Nephron (organoid): Measurements from ENCODE around the gene TTC19.

ENCODE experiments used
- H3K27ac Mint-ChIP-seq, 3 experiments: 2 replicates each; pipeline ENCODE4 v1.8.0; 2020; ENCODE audit warnings: mixed read lengths in 3 of 3, mild to moderate bottlenecking in 2 of 3, moderate library complexity in 1 of 3
- H3K27me3 Mint-ChIP-seq: 2 replicates; pipeline ENCODE4 v1.8.0; 2021; ENCODE audit warnings: low read depth, mild to moderate bottlenecking, moderate library complexity, mixed read lengths
- H3K36me3 Mint-ChIP-seq: 2 replicates; pipeline ENCODE4 v1.8.0; 2020; ENCODE audit warnings: low read depth, mixed read lengths
- H3K4me1 Mint-ChIP-seq: 2 replicates; pipeline ENCODE4 v1.8.0; 2020; ENCODE audit warnings: mixed read lengths
- H3K4me3 Mint-ChIP-seq, 3 experiments: 2 replicates each; pipeline ENCODE4 v1.8.0; 2020; ENCODE audit warnings: mild to moderate bottlenecking in 3 of 3, mixed read lengths in 3 of 3, moderate library complexity in 2 of 3
- H3K9me3 Mint-ChIP-seq: 2 replicates; pipeline ENCODE4 v1.8.0; 2020; ENCODE audit warnings: mixed read lengths
- CTCF ChIP-seq, 3 experiments: fragments of 200-600 bp; sonication (generic); IDR thresholded peaks; one replicate each; pipeline ENCODE4 v1.5.0; 2021; ENCODE audit warnings: antibody characterized with exemption in 3 of 3; ENCODE audit not compliant: unreplicated experiment in 3 of 3

Gene TTC19

DNA sequence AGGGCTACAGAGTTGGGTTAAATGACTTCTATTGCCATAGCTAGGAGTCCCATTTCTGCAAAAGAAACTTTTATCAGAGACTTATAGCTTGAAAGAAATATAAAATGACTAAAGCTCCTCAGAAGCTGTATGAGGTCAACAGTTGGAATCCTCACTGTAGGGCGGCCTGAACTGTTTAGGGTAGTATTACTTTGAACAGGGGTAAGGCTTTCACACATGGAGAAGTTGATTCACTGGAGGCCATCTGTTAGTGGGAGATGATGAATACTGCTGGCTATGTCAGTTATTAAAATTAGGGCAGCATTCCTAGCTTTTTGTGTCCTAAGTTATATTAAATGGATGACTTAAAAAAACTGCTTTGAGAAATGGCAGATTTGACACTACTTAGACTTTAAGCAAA is 6.0 kb downstream of the TTC19 start:
- peaks cover 15% of the 10 kb centered on the region for H3K4me1 Mint-ChIP-seq

GRCh38 chr17:16007439-16007838 is 7.8 kb downstream of the TTC19 start:
- H3K9me3 Mint-ChIP-seq: no peaks in the 10 kb centered on the region
- H3K36me3 Mint-ChIP-seq: peaks cover 84% of the 10 kb centered on the region
- no peak for TF ChIP-seq CTCF (IDR thresholded peaks at IDR 0.05; ENCODE audit: unreplicated experiment in 3 of 3)
- no peak overlapping the region for H3K4me3 Mint-ChIP-seq
- no peaks in the 10 kb centered on the region for H3K27me3 Mint-ChIP-seq
- H3K4me1 Mint-ChIP-seq: no peaks in the 10 kb centered on the region
- no peak overlapping the region for H3K27ac Mint-ChIP-seq

More for the DNA sequence above, 6.0 kb downstream of the TTC19 start:
- H3K36me3 Mint-ChIP-seq: peaks cover 87% of the 10 kb centered on the region
- H3K27ac Mint-ChIP-seq: no peak overlapping the region
- H3K4me3 Mint-ChIP-seq: no peak overlapping the region
- TF ChIP-seq CTCF (IDR thresholded peaks at IDR 0.05; ENCODE audit: unreplicated experiment in 3 of 3): no peak
- peaks cover 4% of the 10 kb centered on the region for H3K9me3 Mint-ChIP-seq
- H3K27me3 Mint-ChIP-seq: no peaks in the 10 kb centered on the region

- H3K36me3 Mint-ChIP-seq: peaks cover 56% of the 10 kb centered on the region
- H3K4me1 Mint-ChIP-seq: no peaks in the 10 kb centered on the region
- no peaks in the 10 kb centered on the region for H3K27me3 Mint-ChIP-seq
- H3K27ac Mint-ChIP-seq: no peak overlapping the region
- no peak overlapping the region for H3K4me3 Mint-ChIP-seq
- TF ChIP-seq CTCF (IDR thresholded peaks at IDR 0.05; ENCODE audit: unreplicated experiment in 3 of 3): peak; percentile 36 to 54 (median 39)
- no peaks in the 10 kb centered on the region for H3K9me3 Mint-ChIP-seq
Measured at GRCh38 chr17:16013943-16014407, 14.4 kb downstream of the TTC19 start.

DNA sequence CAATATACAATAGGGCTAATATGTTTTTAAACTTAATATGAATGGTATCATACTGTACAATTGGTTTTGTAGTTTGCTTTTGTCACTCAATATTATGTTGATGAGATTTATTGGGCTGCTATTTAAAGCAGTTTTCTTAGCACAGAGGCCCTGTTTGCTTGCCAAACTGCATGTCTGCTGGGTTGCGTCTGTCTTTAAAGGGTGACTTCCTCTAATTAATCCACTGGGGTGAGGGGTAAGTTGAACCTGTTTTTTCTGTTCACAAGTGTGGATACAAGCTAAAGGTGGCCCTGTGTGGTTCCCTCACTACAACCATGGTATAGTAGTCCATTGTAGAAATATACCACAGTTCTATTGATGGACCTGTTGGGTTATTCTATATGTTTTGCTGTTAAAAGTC is 19.7 kb downstream of the TTC19 start:
- H3K4me1 Mint-ChIP-seq: no peaks in the 10 kb centered on the region
- no peak overlapping the region for H3K27ac Mint-ChIP-seq
- peaks cover 65% of the 10 kb centered on the region for H3K36me3 Mint-ChIP-seq
- no peaks in the 10 kb centered on the region for H3K27me3 Mint-ChIP-seq
- TF ChIP-seq CTCF (IDR thresholded peaks at IDR 0.05; ENCODE audit: unreplicated experiment in 3 of 3): no peak
- H3K4me3 Mint-ChIP-seq: no peak overlapping the region
- no peaks in the 10 kb centered on the region for H3K9me3 Mint-ChIP-seq

DNA sequence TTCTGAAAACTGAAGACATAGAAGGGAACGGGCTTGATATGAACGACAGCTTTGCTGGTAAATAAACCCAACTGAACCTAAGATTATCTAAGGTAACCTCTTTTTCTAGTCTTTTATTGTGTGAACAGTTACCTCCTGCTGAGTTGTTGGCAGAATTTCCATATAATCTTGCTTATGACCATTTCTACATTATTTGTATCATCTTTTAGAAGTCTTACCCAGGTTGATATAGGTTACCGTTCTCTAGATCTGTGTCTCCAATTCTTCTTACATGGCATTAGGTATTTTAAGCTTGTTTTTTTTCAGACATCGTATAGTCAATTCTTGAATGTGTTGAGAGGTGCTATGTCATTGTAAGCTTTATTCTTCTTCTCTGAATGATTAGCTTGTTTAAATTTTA is 24.3 kb downstream of the TTC19 start:
- Mint-ChIP-seq H3K4me1 (no peaks in the 10 kb centered on the region), H3K27me3 (no peaks in the 10 kb centered on the region), H3K36me3 (peaks cover 78% of the 10 kb centered on the region)

More for the DNA sequence above, 24.3 kb downstream of the TTC19 start:
- Mint-ChIP-seq H3K27ac (no peak overlapping the region), H3K9me3 (no peaks in the 10 kb centered on the region), H3K4me3 (no peak overlapping the region)
- no peak for TF ChIP-seq CTCF (IDR thresholded peaks at IDR 0.05; ENCODE audit: unreplicated experiment in 3 of 3)
